Tibial nerve (tissue), 3 donors: ENCODE measurements around the gene JCHAIN.

Experiments used
- POLR2A ChIP-seq, 2 donors: fragments of 450-650 bp; IDR thresholded peaks; one replicate each; pipeline ENCODE4 v1.6.1; 2017; ENCODE audit warnings: antibody characterized with exemption in 2 of 2, mild to moderate bottlenecking in 2 of 2, moderate library complexity in 2 of 2
- TF ChIP-seq, protein P1 (sequence below), 5 experiments: fragments of 200-600 bp in 3 of 5; fragments of 450-650 bp in 2 of 5; sonication (generic) in 3 of 5; IDR thresholded peaks; one replicate each; pipeline ENCODE4 v1.5.1; 2016 to 2019; ENCODE audit warnings: antibody characterized with exemption in 5 of 5, mild to moderate bottlenecking in 3 of 5, moderate library complexity in 2 of 5

DNA sequence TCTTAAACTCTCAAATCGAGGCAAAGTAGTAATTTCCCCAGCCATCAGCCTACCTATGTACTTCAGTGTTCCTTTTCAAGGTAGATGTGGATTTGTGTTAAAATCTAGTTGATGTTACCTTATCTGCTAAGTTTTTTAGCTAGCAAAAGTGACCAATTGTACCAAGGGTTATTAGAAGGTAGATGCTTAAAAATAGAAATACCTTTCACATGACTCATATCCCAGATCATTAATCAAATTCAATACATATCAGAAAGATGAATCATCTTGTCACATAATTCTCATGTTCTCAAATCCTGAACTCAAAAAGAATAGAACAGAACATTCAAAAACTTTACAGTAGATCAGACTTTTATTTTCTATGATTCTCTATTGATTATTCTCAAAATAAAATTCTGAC is 34.3 kb downstream of the JCHAIN start:
- TF ChIP-seq, protein P1, sequence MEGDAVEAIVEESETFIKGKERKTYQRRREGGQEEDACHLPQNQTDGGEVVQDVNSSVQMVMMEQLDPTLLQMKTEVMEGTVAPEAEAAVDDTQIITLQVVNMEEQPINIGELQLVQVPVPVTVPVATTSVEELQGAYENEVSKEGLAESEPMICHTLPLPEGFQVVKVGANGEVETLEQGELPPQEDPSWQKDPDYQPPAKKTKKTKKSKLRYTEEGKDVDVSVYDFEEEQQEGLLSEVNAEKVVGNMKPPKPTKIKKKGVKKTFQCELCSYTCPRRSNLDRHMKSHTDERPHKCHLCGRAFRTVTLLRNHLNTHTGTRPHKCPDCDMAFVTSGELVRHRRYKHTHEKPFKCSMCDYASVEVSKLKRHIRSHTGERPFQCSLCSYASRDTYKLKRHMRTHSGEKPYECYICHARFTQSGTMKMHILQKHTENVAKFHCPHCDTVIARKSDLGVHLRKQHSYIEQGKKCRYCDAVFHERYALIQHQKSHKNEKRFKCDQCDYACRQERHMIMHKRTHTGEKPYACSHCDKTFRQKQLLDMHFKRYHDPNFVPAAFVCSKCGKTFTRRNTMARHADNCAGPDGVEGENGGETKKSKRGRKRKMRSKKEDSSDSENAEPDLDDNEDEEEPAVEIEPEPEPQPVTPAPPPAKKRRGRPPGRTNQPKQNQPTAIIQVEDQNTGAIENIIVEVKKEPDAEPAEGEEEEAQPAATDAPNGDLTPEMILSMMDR (IDR thresholded peaks at IDR 0.05), result no peak
- TF ChIP-seq POLR2A (IDR thresholded peaks at IDR 0.05), result no peak
